ENCODE results near the gene RAB11FIP4.

DNA sequence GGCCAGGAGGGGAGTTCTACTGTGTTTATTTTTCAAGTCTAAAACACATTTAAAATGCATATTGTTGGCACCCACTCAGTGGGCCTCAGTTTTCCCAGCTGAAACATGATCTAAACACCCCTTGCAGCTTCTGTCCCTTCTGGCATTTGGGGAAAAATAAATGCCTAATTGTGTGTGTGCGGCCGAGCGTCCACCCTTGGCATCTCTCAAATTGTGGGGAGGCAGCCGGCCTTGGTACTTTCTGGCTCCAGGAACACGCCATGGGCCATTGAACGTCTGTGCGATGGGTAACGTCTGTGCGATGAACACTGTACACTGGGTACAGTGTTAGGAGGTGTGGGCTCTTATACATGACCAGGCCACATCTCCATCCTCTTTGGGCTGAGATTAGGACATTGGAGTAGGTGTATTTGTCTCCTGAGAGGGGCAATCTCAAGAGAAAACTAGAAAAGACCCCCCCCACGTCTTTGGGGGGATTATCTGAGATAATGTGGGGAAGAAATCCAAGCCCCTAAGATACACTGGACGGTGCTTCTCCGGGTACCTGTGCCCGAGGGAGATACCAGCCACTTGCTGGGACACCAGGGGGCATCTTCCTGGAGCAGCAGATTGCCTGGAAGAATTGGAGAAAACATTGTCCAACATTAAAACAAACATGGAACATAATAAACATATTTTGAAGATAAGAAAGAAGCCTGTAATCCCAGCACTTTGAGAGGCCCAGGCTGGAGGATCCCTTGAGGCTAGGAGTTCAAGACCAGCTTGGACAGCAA lies 54.9 kb downstream of the RAB11FIP4 start:
- TF ChIP-seq, protein P1, sequence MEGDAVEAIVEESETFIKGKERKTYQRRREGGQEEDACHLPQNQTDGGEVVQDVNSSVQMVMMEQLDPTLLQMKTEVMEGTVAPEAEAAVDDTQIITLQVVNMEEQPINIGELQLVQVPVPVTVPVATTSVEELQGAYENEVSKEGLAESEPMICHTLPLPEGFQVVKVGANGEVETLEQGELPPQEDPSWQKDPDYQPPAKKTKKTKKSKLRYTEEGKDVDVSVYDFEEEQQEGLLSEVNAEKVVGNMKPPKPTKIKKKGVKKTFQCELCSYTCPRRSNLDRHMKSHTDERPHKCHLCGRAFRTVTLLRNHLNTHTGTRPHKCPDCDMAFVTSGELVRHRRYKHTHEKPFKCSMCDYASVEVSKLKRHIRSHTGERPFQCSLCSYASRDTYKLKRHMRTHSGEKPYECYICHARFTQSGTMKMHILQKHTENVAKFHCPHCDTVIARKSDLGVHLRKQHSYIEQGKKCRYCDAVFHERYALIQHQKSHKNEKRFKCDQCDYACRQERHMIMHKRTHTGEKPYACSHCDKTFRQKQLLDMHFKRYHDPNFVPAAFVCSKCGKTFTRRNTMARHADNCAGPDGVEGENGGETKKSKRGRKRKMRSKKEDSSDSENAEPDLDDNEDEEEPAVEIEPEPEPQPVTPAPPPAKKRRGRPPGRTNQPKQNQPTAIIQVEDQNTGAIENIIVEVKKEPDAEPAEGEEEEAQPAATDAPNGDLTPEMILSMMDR (IDR thresholded peaks at IDR 0.05): no peak
- no peak for TF ChIP-seq POLR2A (IDR thresholded peaks at IDR 0.05)

All from prostate gland (tissue), 2 donors.